HG03378 (cell line): ENCODE data around the gene IQGAP3.
"Not testable (repeated sequence)": the region's sequence is repeated elsewhere in the genome, so short reads cannot be mapped to it uniquely, and the experiment has no call there.

Experiments
- ATAC-seq: cut with Tn5 transposase; IDR thresholded peaks from one replicate; pipeline ENCODE4 v1.9.1; 2021; ENCODE audit warnings: mild to moderate bottlenecking, moderate library complexity; ENCODE audit not compliant: unreplicated experiment

IQGAP3 gene, protein sequence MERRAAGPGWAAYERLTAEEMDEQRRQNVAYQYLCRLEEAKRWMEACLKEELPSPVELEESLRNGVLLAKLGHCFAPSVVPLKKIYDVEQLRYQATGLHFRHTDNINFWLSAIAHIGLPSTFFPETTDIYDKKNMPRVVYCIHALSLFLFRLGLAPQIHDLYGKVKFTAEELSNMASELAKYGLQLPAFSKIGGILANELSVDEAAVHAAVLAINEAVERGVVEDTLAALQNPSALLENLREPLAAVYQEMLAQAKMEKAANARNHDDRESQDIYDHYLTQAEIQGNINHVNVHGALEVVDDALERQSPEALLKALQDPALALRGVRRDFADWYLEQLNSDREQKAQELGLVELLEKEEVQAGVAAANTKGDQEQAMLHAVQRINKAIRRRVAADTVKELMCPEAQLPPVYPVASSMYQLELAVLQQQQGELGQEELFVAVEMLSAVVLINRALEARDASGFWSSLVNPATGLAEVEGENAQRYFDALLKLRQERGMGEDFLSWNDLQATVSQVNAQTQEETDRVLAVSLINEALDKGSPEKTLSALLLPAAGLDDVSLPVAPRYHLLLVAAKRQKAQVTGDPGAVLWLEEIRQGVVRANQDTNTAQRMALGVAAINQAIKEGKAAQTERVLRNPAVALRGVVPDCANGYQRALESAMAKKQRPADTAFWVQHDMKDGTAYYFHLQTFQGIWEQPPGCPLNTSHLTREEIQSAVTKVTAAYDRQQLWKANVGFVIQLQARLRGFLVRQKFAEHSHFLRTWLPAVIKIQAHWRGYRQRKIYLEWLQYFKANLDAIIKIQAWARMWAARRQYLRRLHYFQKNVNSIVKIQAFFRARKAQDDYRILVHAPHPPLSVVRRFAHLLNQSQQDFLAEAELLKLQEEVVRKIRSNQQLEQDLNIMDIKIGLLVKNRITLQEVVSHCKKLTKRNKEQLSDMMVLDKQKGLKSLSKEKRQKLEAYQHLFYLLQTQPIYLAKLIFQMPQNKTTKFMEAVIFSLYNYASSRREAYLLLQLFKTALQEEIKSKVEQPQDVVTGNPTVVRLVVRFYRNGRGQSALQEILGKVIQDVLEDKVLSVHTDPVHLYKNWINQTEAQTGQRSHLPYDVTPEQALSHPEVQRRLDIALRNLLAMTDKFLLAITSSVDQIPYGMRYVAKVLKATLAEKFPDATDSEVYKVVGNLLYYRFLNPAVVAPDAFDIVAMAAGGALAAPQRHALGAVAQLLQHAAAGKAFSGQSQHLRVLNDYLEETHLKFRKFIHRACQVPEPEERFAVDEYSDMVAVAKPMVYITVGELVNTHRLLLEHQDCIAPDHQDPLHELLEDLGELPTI (N-terminal part only)

DNA sequence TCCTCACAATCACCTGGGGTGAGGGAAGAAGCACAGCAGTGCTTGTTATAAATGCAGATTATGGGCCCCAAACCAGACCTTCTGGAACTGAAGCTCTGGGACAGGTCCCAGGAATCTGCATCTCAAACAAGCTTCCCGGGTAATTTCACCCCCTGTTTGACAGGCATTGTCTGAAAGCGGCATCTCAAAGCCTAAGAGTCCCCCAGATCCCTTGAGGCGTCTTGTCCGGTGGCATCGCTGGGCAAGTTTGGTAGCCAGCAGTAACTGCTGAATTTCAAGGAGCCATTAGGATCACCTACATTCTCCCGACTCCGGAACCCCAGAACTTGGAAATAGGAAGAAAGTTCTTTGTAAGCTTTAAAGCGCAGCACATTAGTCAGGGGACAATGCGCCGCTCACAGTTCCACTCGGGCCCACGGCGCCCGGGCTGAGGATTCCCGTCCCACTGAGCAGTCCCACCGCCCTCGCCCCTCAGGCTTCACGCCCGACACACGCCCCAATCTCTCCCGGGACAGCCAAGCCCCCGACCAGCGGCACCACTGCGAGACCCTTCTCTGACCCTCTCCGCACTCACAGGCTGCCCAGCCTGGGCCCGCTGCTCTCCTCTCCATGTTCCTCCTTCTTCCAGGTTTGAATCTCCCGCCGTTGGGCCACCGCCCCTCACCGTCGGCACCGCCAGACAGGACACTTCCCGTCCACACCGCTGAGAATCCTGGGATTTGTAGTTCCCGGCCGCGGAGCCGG is at the start of gene IQGAP3:
IQGAP3 (minus strand) TSS at position 647 of the 744 bp plus-strand sequence; CDS start at position 611, 36 bp downstream.
- no peak for ATAC-seq

GRCh38 chr1:156619582-156619955 is 47.2 kb upstream of the IQGAP3 start:
- ATAC-seq: no peak

DNA sequence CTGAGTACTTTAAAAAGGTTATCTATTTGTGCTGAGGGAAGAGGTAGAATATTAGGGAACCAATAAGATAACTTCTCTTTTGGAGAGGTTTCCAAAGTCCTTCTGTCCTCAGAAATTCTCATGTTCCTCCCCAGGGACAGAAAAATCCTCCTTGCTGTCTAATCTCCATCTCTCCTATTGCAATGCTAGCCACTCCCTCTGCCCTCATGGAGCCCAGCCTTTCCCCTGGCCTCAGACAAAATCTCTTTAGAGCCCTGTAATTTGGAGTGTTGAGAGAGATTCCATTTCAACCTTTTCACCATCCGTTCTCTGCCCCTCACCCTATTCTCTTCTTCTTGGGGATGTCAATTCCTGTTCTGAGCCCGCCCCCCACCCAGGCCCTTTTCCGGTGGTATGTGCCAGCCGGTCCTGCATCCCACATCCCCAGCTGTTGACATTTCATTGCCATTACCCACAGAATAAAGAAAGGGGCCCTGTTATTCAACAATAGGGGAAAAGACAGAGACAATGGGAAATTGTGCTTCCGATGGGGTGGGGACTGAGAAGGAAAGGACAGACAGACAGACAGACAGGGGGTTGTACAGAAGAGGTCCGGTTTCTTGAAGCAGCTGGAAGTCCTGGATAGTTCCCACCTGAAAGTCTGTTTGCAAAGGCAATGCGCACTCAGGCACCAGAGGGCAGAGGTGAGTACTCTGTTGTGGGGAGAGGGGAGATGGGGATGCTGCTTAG is 46.7 kb upstream of the IQGAP3 start, which contains the start of gene HAPLN2:
HAPLN2 (plus strand) TSS at position 563 of the 729 bp plus-strand sequence. CDS start 4,076 bp downstream, outside the sequence.
- no peak for ATAC-seq

DNA sequence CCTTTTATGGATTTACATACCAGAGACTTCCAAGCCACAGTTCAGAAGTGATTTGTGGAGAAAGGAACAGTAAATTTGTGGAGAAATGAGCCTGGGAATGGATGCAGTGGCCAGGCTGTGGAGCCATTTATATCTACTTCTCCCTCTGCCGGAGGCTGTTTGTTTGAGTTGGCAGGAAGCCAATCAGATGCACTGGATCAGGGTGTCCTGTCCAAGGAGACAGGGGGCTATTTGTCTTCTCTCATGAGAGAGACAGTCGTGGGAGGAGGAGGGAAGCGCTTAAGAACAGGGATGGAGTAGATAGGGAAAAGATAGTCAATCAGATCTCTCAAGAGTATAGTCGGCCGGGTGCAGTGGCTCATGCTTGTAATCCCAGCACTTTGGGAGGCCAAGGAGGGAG is 44.1 kb upstream of the IQGAP3 start:
- ATAC-seq: no peak

DNA sequence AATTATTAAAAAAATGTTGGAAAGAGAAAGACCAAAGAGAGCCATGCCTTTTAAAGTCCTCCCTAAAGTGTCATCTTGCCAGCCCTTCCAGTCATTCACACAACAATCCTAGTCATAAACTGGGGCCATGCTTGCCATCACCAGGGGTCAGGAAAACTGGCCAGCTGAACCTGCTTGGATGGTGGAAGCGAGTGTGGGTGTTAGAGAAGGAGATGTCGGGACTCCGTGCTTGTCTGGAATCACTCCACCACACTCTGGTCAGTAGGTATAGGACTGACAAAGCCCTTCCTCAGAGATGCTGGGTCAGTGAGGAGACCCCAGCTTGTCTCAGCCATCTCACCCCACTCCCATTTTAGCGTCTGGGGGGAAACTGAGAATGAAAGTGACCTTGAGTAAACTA is 43.6 kb upstream of the IQGAP3 start:
- no peak for ATAC-seq

DNA sequence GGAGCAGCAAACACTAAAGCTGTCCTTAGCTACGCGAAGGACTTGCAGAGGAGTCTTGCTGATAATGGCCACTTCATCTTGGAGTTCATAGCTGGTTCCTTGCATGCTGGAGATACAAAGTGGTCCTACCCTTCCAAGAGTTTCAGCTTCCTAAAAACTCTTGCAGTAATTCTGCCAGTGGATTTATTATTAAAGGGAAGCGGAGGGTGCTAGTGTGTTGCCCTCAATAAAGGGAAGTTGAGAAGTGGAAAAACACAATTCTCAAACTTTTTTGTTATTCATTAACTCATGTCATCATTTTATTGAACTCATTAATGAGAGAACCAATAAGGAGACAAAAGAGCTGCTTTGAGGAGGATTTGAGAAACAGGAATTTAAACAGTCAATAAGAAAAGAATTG is 40.3 kb upstream of the IQGAP3 start:
- no peak for ATAC-seq

DNA sequence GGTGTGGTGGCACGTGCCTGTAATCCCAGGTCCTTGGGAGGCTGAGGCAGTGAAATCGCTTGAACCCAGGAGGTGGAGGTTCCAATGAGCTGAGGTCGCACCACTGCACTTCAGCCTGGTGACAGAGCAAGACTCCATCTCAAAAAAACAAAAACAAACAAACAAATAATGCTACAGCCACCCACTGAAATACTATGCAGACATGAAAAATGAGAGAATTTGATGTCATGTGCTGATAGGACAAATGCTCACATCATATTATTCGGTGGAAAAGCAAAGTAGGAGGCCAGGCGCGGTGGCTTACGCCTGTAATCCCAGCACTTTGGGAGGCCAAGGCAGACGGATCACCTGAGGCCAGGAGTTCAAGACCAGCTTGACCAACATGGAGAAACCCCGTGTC is 37.7 kb upstream of the IQGAP3 start:
- ATAC-seq: not testable (repeated sequence)

DNA sequence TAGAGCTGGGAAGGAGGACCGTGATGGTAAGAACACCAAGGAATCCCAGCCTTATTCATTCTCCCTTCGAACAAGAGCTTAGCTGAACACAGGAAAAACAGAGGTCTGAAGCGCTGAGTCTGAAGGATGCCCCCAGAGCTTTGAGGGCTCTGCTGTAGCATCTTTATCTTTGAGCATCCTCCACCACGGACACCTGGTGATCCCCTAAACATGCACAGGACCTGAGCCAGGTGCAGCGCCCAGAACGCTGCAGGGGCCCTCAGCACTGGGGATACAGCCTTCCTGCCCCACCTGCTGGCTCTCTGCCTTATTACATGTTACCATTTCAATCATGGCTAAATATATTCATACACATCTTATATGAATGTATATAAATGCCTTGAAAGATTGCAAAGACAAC is 36.6 kb upstream of the IQGAP3 start:
- ATAC-seq: no peak

GRCh38 chr1:156608036-156608674 is 35.8 kb upstream of the IQGAP3 start:
- ATAC-seq: no peak

DNA sequence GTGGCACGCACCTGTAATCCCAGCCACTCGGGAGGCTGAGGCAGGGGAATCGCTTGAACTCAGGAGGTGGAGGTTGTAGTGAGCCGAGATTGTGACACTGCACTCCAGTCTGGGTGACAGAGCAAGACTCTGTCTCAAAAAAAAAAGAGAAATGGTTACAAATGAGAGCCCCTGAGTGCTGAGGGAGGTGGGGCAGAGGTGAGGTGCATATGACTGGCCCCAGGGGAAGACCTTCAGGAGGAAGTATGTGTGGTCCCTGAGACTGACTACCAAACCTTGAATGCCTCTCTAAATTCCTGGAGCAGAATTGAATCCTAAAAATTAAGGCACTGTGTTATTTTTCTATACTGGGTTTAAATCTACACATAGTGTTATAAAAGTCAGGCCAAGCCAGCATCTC is 35.0 kb upstream of the IQGAP3 start:
- ATAC-seq: not testable (repeated sequence)

GRCh38 chr1:156602557-156602993 is 30.2 kb upstream of the IQGAP3 start:
- ATAC-seq: no peak

GRCh38 chr1:156601892-156602291 is 29.5 kb upstream of the IQGAP3 start:
- ATAC-seq: no peak

DNA sequence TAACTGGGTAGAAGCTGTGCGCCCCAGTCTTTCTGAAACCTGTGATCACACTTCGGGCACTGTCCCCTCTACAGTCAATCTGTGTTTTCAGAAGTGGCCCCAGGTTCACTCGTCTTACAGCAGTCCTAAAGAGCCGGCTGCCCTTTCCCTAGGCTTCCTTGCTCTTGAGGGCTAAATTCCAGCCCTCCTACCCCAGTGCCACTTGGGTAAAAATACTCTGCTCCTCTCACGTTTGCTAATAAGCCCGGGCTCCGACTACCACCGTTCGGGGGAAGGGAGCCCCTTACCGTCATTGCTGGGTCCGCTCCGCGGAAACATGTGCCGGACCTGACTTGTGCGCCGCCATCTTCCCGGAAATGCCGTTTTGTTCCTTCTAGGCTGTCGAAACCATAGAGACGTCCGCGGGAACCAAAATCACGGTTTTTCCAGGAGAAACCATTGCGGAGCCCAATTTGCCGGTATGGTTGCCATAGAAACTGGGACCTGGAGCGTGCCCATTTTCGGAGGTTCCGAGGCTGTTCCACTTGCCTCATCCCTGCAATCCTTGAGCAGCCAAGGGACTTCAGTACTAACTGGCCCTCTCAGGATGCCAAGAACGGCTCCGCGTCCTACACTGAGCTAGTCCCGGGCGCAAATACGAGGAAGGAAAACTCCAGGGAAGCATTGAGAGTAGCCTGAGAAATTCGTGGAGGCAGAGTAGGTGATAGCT is 28.9 kb upstream of the IQGAP3 start, which contains the start of gene GPATCH4:
GPATCH4 (minus strand) TSS at position 358 of the 709 bp plus-strand sequence.
- ATAC-seq: no peak

DNA sequence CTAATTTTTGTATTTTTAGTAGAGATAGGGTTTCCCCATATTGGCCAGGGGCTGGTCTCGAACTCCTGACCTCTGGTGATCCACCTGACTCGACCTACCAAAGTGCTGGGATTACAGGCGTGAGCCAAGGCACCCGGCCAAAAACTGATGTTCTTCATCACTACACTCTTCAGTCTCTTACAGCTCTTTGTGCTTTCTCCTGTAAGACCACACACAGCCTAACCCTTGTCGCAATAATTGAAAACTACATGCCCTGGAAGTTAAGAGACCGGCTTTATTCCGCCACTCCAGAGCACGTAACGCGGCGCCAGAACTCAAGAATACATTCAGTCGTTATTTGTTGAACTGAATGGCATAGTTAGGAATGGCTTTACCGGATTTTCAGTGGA is 28.4 kb upstream of the IQGAP3 start:
- no peak for ATAC-seq

DNA sequence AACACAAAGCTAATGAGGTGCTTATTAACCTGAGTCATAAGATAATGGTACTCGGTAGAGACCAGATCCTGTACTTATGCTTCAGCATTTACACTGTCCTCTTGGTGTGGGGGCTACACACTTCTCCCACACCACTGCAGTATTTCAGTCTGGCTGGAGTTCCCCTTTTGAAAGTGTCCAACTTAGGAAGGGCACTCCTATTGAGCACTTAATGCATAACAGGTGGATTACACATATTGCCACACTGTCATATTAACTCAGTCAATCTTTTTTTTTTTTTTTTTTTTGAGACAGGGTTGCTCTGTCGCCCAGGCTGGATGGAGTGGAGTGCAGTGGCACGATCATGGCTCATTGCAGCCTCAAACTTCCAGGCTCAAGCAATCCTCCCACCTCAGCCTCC is 27.4 kb upstream of the IQGAP3 start:
- ATAC-seq: peak; percentile 50

- ATAC-seq: no peak
Measured at GRCh38 chr1:156598731-156599432, 26.5 kb upstream of the IQGAP3 start.

- ATAC-seq: no peak
Measured at GRCh38 chr1:156598125-156598524, 25.8 kb upstream of the IQGAP3 start.

GRCh38 chr1:156596426-156596825 is 24.1 kb upstream of the IQGAP3 start:
- ATAC-seq: no peak
